Subcutaneous adipose tissue (tissue), 4 donors: ENCODE results near the gene TTC28. TPM values are rescaled to one million over a fixed set of nuclear protein-coding genes. Genes with fewer than 3 reads are reported as not detected.

ENCODE experiments used
- CTCF ChIP-seq: fragments of 450-650 bp; IDR thresholded peaks from one replicate; pipeline ENCODE4 v1.5.1; 2016; ENCODE audit warnings: low read depth, mild to moderate bottlenecking, control low read depth, antibody characterized with exemption, moderate library complexity
- total RNA-seq, 4 donors: library from RNA; depleted of rRNA; stranded (reverse); fragments of >200 nt; gene quantifications; one replicate each; pipeline ENCODE4 v1.1.0, GENCODE V29; 2016

TTC28 gene
- total RNA-seq, 4 donors from 2014 or later: 42.6 to 71.6 (median 43.4) TPM

- no peak for TF ChIP-seq CTCF
These were observed 657.5 kb downstream of the TTC28 start for GRCh38 chr22:28021998-28022660.

DNA sequence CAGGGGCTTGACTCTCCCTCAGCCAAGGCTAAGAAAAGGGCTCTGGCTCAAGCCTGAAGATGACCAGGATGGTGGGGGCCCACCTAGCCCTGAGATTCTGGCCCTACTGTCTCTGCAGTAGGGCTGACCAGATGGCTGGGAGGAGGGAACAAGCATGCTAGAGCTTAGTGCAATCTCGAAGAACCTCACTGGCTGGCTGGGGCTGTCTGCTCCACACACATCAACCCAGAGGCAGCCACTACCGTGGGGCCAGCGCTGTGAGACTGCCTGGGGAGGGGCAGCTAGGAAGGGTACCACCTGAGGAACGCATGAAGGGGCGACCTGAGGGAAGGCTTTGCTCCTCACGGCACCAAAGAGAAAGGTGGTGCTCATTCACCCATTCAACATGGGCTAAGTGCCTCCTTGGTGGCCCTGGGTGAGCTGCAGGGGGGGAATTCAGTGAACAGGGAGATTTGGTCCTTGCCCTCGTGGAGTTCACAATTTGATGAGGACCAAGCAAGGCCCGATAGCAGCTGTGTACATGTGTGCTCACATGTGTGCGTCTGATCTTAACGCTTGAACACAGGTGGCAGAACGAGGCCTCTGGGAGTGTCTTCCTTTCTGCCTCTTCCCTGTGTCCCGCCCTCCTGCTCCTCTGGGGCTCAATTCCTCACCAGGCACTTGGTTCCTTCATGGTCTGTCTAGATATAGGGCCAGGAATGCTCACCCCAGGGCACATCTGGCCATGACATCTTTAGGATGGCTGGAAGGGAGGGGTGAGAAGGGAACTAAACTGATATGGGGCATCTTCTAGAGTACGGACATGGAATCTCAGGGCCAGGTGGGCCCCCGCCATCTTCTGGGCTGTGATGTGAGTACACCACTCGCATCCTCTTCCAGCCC lies 658.3 kb downstream of the TTC28 start:
- no peak for TF ChIP-seq CTCF

DNA sequence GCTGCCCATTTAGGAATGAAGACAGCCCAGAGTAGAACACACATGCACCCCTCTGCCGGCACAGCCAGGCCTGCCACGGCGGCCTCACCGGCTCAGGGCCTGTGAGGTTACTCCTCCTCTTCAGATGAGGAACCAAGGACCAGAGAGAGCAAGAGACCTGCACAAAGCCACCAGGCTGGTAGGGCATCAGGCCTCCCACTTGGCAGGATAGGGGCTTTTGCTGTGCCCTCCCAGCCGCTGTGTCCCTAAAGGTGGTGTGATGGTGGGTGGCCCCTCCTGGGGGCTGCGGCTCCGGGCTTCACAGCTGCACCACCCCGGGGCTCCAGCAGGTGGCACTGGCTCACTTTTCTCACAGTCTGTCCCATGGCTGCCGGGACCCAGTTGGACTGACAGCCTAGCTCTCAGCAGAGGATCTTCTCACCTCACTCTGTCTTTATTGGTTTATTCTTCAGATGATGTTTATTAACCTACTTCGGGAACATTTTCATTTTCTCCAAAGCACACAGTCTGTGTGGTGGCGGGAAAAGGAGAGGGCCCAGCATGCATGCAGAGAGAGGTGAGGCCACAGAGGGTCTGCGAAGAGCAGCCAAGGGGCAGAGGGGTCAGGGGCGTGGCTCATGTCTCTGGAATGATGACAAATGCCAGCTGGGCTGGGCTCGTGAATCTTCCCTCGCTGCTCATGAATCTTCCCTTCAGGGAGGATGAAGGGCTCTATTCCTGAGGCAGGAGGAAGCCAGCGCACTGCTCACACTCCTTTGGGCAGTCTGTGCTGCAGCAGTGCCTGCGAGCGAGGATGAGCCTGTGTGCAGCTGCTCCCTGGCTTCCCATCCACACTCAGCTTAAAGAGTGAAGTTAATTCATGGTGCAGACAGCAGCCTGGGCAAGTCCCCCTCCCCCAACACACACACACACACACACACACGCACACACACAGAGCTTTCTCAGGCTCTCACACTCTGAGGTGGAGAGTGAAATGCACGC lies 659.5 kb downstream of the TTC28 start:
- TF ChIP-seq CTCF: no peak

GRCh38 chr22:28019360-28019759 lies 660.3 kb downstream of the TTC28 start:
- no peak for TF ChIP-seq CTCF

- no peak for TF ChIP-seq CTCF
These were observed 661.1 kb downstream of the TTC28 start for GRCh38 chr22:28018461-28018927.

DNA sequence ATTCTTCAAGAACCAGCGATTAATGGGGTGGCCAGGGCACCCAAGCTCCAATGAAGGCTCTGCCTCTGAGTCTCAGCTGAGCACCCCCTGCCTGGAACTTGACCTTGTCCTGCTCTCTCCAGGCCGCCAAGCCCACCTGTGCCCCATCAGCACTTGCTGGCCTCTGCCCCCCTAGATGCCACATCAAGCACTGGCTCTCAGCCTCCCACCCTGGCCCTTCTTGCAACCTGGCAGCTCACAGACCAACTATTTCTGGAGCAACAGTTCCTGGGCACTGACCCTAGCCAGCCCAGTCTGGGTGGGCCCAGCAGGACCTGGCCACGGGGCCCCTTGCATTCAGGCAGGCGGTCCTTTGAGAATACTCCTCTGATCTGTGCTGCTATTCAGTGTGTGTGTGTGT lies 661.8 kb downstream of the TTC28 start:
- no peak for TF ChIP-seq CTCF
